ENCODE measurements around the gene PSMD5.

PSMD5 gene

GRCh38 chr9:120885958-120886357 lies 43.2 kb upstream of the PSMD5 start:
- H3K4ac ChIP-seq (ENCODE audit: low read length), result no peak overlapping the region
- no peak overlapping the region for H2BK15ac ChIP-seq (ENCODE audit: low read length)
- H2AK5ac ChIP-seq (ENCODE audit: low read depth, low read length), result no peak overlapping the region
- H4K91ac ChIP-seq (ENCODE audit: low read depth, low read length, poor library complexity), result no peak overlapping the region
- peak overlapping the region; percentile 56 for H3K23ac ChIP-seq (ENCODE audit: low read depth, low read length, poor library complexity)
- no peak overlapping the region for H4K8ac ChIP-seq (ENCODE audit: low read depth, low read length)
- no peak overlapping the region for H2AFZ ChIP-seq (ENCODE audit: low read length)
- no peak overlapping the region for H3K4me2 ChIP-seq (ENCODE audit: insufficient read depth, low read length, poor library complexity, severe bottlenecking)
- no peaks in the 10 kb centered on the region for H3K4me1 ChIP-seq (ENCODE audit: control insufficient read depth in 2 of 2, insufficient read depth in 1 of 2, low read depth in 1 of 2, low read length in 2 of 2)
- peak overlapping the region; percentile 32 for H3K18ac ChIP-seq (ENCODE audit: low read length)
- H3K9me3 ChIP-seq (replicated peaks in 1 of 2; ENCODE audit: control insufficient read depth in 2 of 2, insufficient read depth in 1 of 2, low read depth in 1 of 2, low read length in 2 of 2), result no peaks in the 10 kb centered on the region
- no peak overlapping the region for H2BK12ac ChIP-seq (ENCODE audit: low read length)
- no peaks in the 10 kb centered on the region for H3K79me1 ChIP-seq (ENCODE audit: low read depth, low read length)
- peaks cover 0 to 11% (median 0%) of the 10 kb centered on the region in 3 experiments for H3K27me3 ChIP-seq (ENCODE audit: control insufficient read depth in 3 of 3, insufficient read depth in 3 of 3, low read depth in 1 of 3, low read length in 3 of 3)
- DNase-seq (ENCODE audit: low spot score), result no peak
- peak overlapping the region; percentile 72 for H3K14ac ChIP-seq (ENCODE audit: low read length)
- no peak overlapping the region for H3K27ac ChIP-seq (replicated peaks; ENCODE audit: low read length)
- H2BK120ac ChIP-seq (ENCODE audit: low read depth, low read length), result no peak overlapping the region
- WGBS, 2 donors (ENCODE audit: extremely low coverage in 2 of 2, insufficient read length in 2 of 2, insufficient replicate concordance in 1 of 2), result no CpG with 5 or more reads among the region's 5 CpGs
- no peaks in the 10 kb centered on the region for H3K36me3 ChIP-seq (replicated peaks in 1 of 2; ENCODE audit: control insufficient read depth in 2 of 2, insufficient read depth in 2 of 2, low read length in 2 of 2)
- H3K4me3 ChIP-seq (ENCODE audit: low read length in 2 of 2), result no peak overlapping the region
- no peak overlapping the region for H3K9ac ChIP-seq (ENCODE audit: low read depth, low read length, poor library complexity)
- no peak overlapping the region for H2BK5ac ChIP-seq (ENCODE audit: low read length)

GRCh38 chr9:120885457-120885856 lies 42.7 kb upstream of the PSMD5 start:
- Histone ChIP-seq H2BK12ac (ENCODE audit: low read length) (no peak overlapping the region), H3K4ac (ENCODE audit: low read length) (no peak overlapping the region), H2BK5ac (ENCODE audit: low read length) (no peak overlapping the region), H2BK120ac (ENCODE audit: low read depth, low read length) (no peak overlapping the region), H2BK15ac (ENCODE audit: low read length) (no peak overlapping the region), H3K4me1 (ENCODE audit: control insufficient read depth in 2 of 2, insufficient read depth in 1 of 2, low read depth in 1 of 2, low read length in 2 of 2) (no peaks in the 10 kb centered on the region), H4K91ac (ENCODE audit: low read depth, low read length, poor library complexity) (no peak overlapping the region), H3K18ac (ENCODE audit: low read length) (no peak overlapping the region), H3K23ac (ENCODE audit: low read depth, low read length, poor library complexity) (no peak overlapping the region), H3K4me3 (ENCODE audit: low read length in 2 of 2) (no peak overlapping the region), H3K14ac (ENCODE audit: low read length) (no peak overlapping the region), H3K4me2 (ENCODE audit: insufficient read depth, low read length, poor library complexity, severe bottlenecking) (no peak overlapping the region), H3K9ac (ENCODE audit: low read depth, low read length, poor library complexity) (no peak overlapping the region), H3K36me3 (replicated peaks in 1 of 2; ENCODE audit: control insufficient read depth in 2 of 2, insufficient read depth in 2 of 2, low read length in 2 of 2) (no peaks in the 10 kb centered on the region), H3K27ac (replicated peaks; ENCODE audit: low read length) (no peak overlapping the region), H3K27me3 (ENCODE audit: control insufficient read depth in 3 of 3, insufficient read depth in 3 of 3, low read depth in 1 of 3, low read length in 3 of 3) (peaks cover 0 to 11% (median 0%) of the 10 kb centered on the region in 3 experiments), H2AFZ (ENCODE audit: low read length) (no peak overlapping the region), H4K8ac (ENCODE audit: low read depth, low read length) (no peak overlapping the region), H2AK5ac (ENCODE audit: low read depth, low read length) (no peak overlapping the region), H3K9me3 (replicated peaks in 1 of 2; ENCODE audit: control insufficient read depth in 2 of 2, insufficient read depth in 1 of 2, low read depth in 1 of 2, low read length in 2 of 2) (no peaks in the 10 kb centered on the region), H3K79me1 (ENCODE audit: low read depth, low read length) (no peaks in the 10 kb centered on the region)
- DNase-seq (ENCODE audit: low spot score), result no peak
- no CpG with 5 or more reads among the region's 3 CpGs for WGBS, 2 donors (ENCODE audit: extremely low coverage in 2 of 2, insufficient read length in 2 of 2, insufficient replicate concordance in 1 of 2)

GRCh38 chr9:120883608-120883996 lies 40.9 kb upstream of the PSMD5 start:
- Histone ChIP-seq H3K4me2 (ENCODE audit: insufficient read depth, low read length, poor library complexity, severe bottlenecking) (no peak overlapping the region), H4K8ac (ENCODE audit: low read depth, low read length) (no peak overlapping the region), H3K23ac (ENCODE audit: low read depth, low read length, poor library complexity) (no peak overlapping the region), H2BK12ac (ENCODE audit: low read length) (no peak overlapping the region), H3K14ac (ENCODE audit: low read length) (no peak overlapping the region), H4K91ac (ENCODE audit: low read depth, low read length, poor library complexity) (no peak overlapping the region), H2BK15ac (ENCODE audit: low read length) (no peak overlapping the region), H3K4ac (ENCODE audit: low read length) (no peak overlapping the region), H3K4me3 (ENCODE audit: low read length in 2 of 2) (no peak overlapping the region), H3K79me1 (ENCODE audit: low read depth, low read length) (no peaks in the 10 kb centered on the region), H3K27me3 (ENCODE audit: control insufficient read depth in 3 of 3, insufficient read depth in 3 of 3, low read depth in 1 of 3, low read length in 3 of 3) (peaks cover 0 to 10% (median 0%) of the 10 kb centered on the region in 3 experiments), H2BK120ac (ENCODE audit: low read depth, low read length) (no peak overlapping the region), H3K4me1 (ENCODE audit: control insufficient read depth in 2 of 2, insufficient read depth in 1 of 2, low read depth in 1 of 2, low read length in 2 of 2) (no peaks in the 10 kb centered on the region), H3K36me3 (replicated peaks in 1 of 2; ENCODE audit: control insufficient read depth in 2 of 2, insufficient read depth in 2 of 2, low read length in 2 of 2) (no peaks in the 10 kb centered on the region), H3K9me3 (replicated peaks in 1 of 2; ENCODE audit: control insufficient read depth in 2 of 2, insufficient read depth in 1 of 2, low read depth in 1 of 2, low read length in 2 of 2) (no peaks in the 10 kb centered on the region), H3K18ac (ENCODE audit: low read length) (no peak overlapping the region), H3K9ac (ENCODE audit: low read depth, low read length, poor library complexity) (no peak overlapping the region), H3K27ac (replicated peaks; ENCODE audit: low read length) (no peak overlapping the region), H2AFZ (ENCODE audit: low read length) (no peak overlapping the region), H2AK5ac (ENCODE audit: low read depth, low read length) (no peak overlapping the region), H2BK5ac (ENCODE audit: low read length) (no peak overlapping the region)
- no CpG with 5 or more reads among the region's 3 CpGs for WGBS, 2 donors (ENCODE audit: extremely low coverage in 2 of 2, insufficient read length in 2 of 2, insufficient replicate concordance in 1 of 2)
- DNase-seq (ENCODE audit: low spot score), result no peak

GRCh38 chr9:120882935-120883607 lies 40.3 kb upstream of the PSMD5 start:
- H3K36me3 ChIP-seq (replicated peaks in 1 of 2; ENCODE audit: control insufficient read depth in 2 of 2, insufficient read depth in 2 of 2, low read length in 2 of 2), result no peaks in the 10 kb centered on the region
- no peaks in the 10 kb centered on the region for H3K9me3 ChIP-seq (replicated peaks in 1 of 2; ENCODE audit: control insufficient read depth in 2 of 2, insufficient read depth in 1 of 2, low read depth in 1 of 2, low read length in 2 of 2)
- no peak overlapping the region for H3K4me2 ChIP-seq (ENCODE audit: insufficient read depth, low read length, poor library complexity, severe bottlenecking)
- H4K91ac ChIP-seq (ENCODE audit: low read depth, low read length, poor library complexity), result no peak overlapping the region
- H2BK15ac ChIP-seq (ENCODE audit: low read length), result no peak overlapping the region
- H4K8ac ChIP-seq (ENCODE audit: low read depth, low read length), result no peak overlapping the region
- no peak overlapping the region for H3K23ac ChIP-seq (ENCODE audit: low read depth, low read length, poor library complexity)
- H3K4me1 ChIP-seq (ENCODE audit: control insufficient read depth in 2 of 2, insufficient read depth in 1 of 2, low read depth in 1 of 2, low read length in 2 of 2), result no peaks in the 10 kb centered on the region
- no peak overlapping the region for H3K4me3 ChIP-seq (ENCODE audit: low read length in 2 of 2)
- no CpG with 5 or more reads among the region's 10 CpGs for WGBS, 2 donors (ENCODE audit: extremely low coverage in 2 of 2, insufficient read length in 2 of 2, insufficient replicate concordance in 1 of 2)
- H2AFZ ChIP-seq (ENCODE audit: low read length), result no peak overlapping the region
- no peak overlapping the region for H3K9ac ChIP-seq (ENCODE audit: low read depth, low read length, poor library complexity)
- no peak for DNase-seq (ENCODE audit: low spot score)
- H3K79me1 ChIP-seq (ENCODE audit: low read depth, low read length), result no peaks in the 10 kb centered on the region
- H2BK120ac ChIP-seq (ENCODE audit: low read depth, low read length), result no peak overlapping the region
- no peak overlapping the region for H2BK5ac ChIP-seq (ENCODE audit: low read length)
- H3K14ac ChIP-seq (ENCODE audit: low read length), result no peak overlapping the region
- H3K27me3 ChIP-seq (ENCODE audit: control insufficient read depth in 3 of 3, insufficient read depth in 3 of 3, low read depth in 1 of 3, low read length in 3 of 3), result peaks cover 0 to 10% (median 0%) of the 10 kb centered on the region in 3 experiments
- no peak overlapping the region for H2BK12ac ChIP-seq (ENCODE audit: low read length)
- no peak overlapping the region for H3K18ac ChIP-seq (ENCODE audit: low read length)
- no peak overlapping the region for H3K4ac ChIP-seq (ENCODE audit: low read length)
- H2AK5ac ChIP-seq (ENCODE audit: low read depth, low read length), result no peak overlapping the region
- no peak overlapping the region for H3K27ac ChIP-seq (replicated peaks; ENCODE audit: low read length)
